ENCODE results near the gene ZKSCAN3. TPM values are rescaled to one million over a fixed set of nuclear protein-coding genes. Genes with fewer than 3 reads are reported as not detected.

Gene ZKSCAN3
- total and polyA plus RNA-seq, 4 experiments from 2014 or later: 2.3 to 12.6 (median 8.3) TPM

- CTCF ChIA-PET (ENCODE audit: partially characterized antibody): no interaction called here
Measured at GRCh38 chr6:28370440-28370839, 20.7 kb downstream of the ZKSCAN3 start.

GRCh38 chr6:28371280-28371679, 21.5 kb downstream of the ZKSCAN3 start:
- no peaks in the 10 kb centered on the region for H3K4me1 ChIP-seq (ENCODE audit: insufficient read depth, low read length)
- no peak overlapping the region for H3K4me3 Mint-ChIP-seq
- peaks cover 10 to 13% of the 10 kb centered on the region in 2 donors for H3K36me3 Mint-ChIP-seq
- H3K27me3 ChIP-seq (ENCODE audit: insufficient read depth, low read length): no peaks in the 10 kb centered on the region
- ChIA-PET POLR2A (ENCODE audit: partially characterized antibody) (no interaction called here), CTCF (ENCODE audit: partially characterized antibody) (no interaction called here)
- no peak overlapping the region for H3K27ac ChIP-seq (ENCODE audit: low read depth, low read length)
- no peak overlapping the region for H3K4me3 ChIP-seq (ENCODE audit: low read length in 2 of 2)
- no peaks in the 10 kb centered on the region for H3K27me3 Mint-ChIP-seq
- intact Hi-C loops (cut with micrococcal nuclease): no loop called here
- no peaks in the 10 kb centered on the region for H3K36me3 ChIP-seq (ENCODE audit: insufficient read depth, low read length)
- DNase-seq: no peak
- no peak overlapping the region for H3K27ac Mint-ChIP-seq
- H3K9me3 ChIP-seq (ENCODE audit: control insufficient read depth in 1 of 2, low read length in 2 of 2): no peaks in the 10 kb centered on the region
- H3K4me1 Mint-ChIP-seq: peaks cover 0 to 3% (median 0%) of the 10 kb centered on the region in 4 donors
- no peaks in the 10 kb centered on the region for H3K9me3 Mint-ChIP-seq

More at GRCh38 chr6:28370440-28370839, 20.7 kb downstream of the ZKSCAN3 start:
- H3K9me3 Mint-ChIP-seq: no peaks in the 10 kb centered on the region
- H3K9me3 ChIP-seq (ENCODE audit: control insufficient read depth in 1 of 2, low read length in 2 of 2): no peaks in the 10 kb centered on the region
- peaks cover 10 to 22% of the 10 kb centered on the region in 2 donors for H3K36me3 Mint-ChIP-seq
- H3K27me3 ChIP-seq (ENCODE audit: insufficient read depth, low read length): no peaks in the 10 kb centered on the region
- peaks cover under 1% of the 10 kb centered on the region for H3K36me3 ChIP-seq (ENCODE audit: insufficient read depth, low read length)
- H3K27me3 Mint-ChIP-seq: no peaks in the 10 kb centered on the region
- no peak overlapping the region for H3K27ac Mint-ChIP-seq
- H3K4me3 ChIP-seq (ENCODE audit: low read length in 2 of 2): no peak overlapping the region
- H3K4me1 Mint-ChIP-seq: peaks cover 0 to 2% (median 0%) of the 10 kb centered on the region in 4 donors
- H3K4me3 Mint-ChIP-seq: no peak overlapping the region
- intact Hi-C loops (cut with micrococcal nuclease): no loop called here
- no peak overlapping the region for H3K27ac ChIP-seq (ENCODE audit: low read depth, low read length)
- no peak for DNase-seq
- H3K4me1 ChIP-seq (ENCODE audit: insufficient read depth, low read length): no peaks in the 10 kb centered on the region
- POLR2A ChIA-PET (ENCODE audit: partially characterized antibody): no interaction called here

- no peaks in the 10 kb centered on the region for H3K27me3 ChIP-seq (ENCODE audit: insufficient read depth, low read length)
- CTCF ChIA-PET (ENCODE audit: partially characterized antibody): interaction anchor here (0.7 kb wide), 1 partner anchor 481 kb away, joined by 3 read pairs; a partner anchor contains a TSS
- H3K9me3 Mint-ChIP-seq: no peaks in the 10 kb centered on the region
- no peak for DNase-seq
- peaks cover 5 to 10% of the 10 kb centered on the region in 2 donors for H3K36me3 Mint-ChIP-seq
- no peak overlapping the region for H3K27ac ChIP-seq (ENCODE audit: low read depth, low read length)
- H3K4me1 Mint-ChIP-seq: peaks cover 0 to 1% (median 0%) of the 10 kb centered on the region in 4 donors
- H3K36me3 ChIP-seq (ENCODE audit: insufficient read depth, low read length): no peaks in the 10 kb centered on the region
- no peaks in the 10 kb centered on the region for H3K27me3 Mint-ChIP-seq
- no peaks in the 10 kb centered on the region for H3K9me3 ChIP-seq (ENCODE audit: control insufficient read depth in 1 of 2, low read length in 2 of 2)
- no peak overlapping the region for H3K4me3 Mint-ChIP-seq
- intact Hi-C loops (cut with micrococcal nuclease): no loop called here
- H3K4me3 ChIP-seq (ENCODE audit: low read length in 2 of 2): no peak overlapping the region
- no peaks in the 10 kb centered on the region for H3K4me1 ChIP-seq (ENCODE audit: insufficient read depth, low read length)
- POLR2A ChIA-PET (ENCODE audit: partially characterized antibody): no interaction called here
- H3K27ac Mint-ChIP-seq: no peak overlapping the region
Measured at GRCh38 chr6:28371706-28372451, 22.1 kb downstream of the ZKSCAN3 start.

DNA sequence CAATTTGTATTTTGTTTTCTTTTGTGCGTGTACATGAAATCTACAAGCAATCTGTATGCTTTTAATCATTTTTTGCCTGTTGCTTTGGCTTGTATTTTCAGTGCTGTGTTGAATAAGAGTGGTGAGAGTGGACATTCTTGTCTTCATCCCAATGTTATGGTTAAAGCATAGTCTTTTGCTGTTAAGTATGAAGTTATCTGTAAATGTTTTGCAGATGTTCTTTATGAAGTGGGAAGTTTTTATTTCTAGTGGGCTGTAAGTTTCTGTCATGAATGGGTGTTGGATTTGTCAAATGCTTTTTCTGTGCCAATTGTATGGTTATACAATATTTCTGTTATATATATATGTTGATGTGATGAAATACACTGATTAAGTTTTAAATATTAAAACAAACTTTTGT, 24.2 kb downstream of the ZKSCAN3 start:
- Histone ChIP-seq H3K4me1 (ENCODE audit: insufficient read depth, low read length) (no peaks in the 10 kb centered on the region), H3K36me3 (ENCODE audit: insufficient read depth, low read length) (no peaks in the 10 kb centered on the region), H3K4me3 (ENCODE audit: low read length in 2 of 2) (no peak overlapping the region), H3K9me3 (ENCODE audit: control insufficient read depth in 1 of 2, low read length in 2 of 2) (no peaks in the 10 kb centered on the region), H3K27me3 (ENCODE audit: insufficient read depth, low read length) (no peaks in the 10 kb centered on the region), H3K27ac (ENCODE audit: low read depth, low read length) (no peak overlapping the region)
- H3K9me3 Mint-ChIP-seq: peaks cover 0 to 5% (median 4%) of the 10 kb centered on the region in 8 donors
- CTCF ChIA-PET (ENCODE audit: partially characterized antibody): no interaction called here
- no peak overlapping the region for H3K4me3 Mint-ChIP-seq
- H3K27me3 Mint-ChIP-seq: no peaks in the 10 kb centered on the region
- POLR2A ChIA-PET (ENCODE audit: partially characterized antibody): no interaction called here
- H3K36me3 Mint-ChIP-seq: peaks cover 8 to 16% of the 10 kb centered on the region in 2 donors
- H3K4me1 Mint-ChIP-seq: peaks cover 0 to 1% (median 0%) of the 10 kb centered on the region in 4 donors
- intact Hi-C loops (cut with micrococcal nuclease): no loop called here
- no peak overlapping the region for H3K27ac Mint-ChIP-seq
- DNase-seq: no peak

DNA sequence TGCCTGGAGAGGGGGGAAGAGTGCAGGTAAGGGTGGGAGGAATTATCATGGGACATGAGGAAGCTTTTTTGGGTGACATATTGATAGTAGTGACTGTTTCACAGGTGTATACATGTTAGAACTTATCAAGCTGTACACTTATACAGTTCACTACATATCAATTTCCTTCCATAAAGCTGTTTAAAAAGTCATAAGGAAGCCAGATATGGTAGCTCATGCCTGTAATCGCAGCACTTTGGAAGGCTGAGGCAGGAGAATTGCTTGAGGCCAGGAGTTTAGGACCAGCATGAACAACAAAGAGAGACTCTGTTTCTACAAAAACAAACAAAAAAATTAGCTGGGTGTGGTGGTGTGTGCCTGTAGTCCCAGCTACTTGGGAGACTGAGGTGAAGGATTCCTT, 28.1 kb downstream of the ZKSCAN3 start:
- peaks cover 0 to 12% (median 9%) of the 10 kb centered on the region in 8 donors for H3K9me3 Mint-ChIP-seq
- DNase-seq: no peak
- ChIA-PET POLR2A (ENCODE audit: partially characterized antibody) (no interaction called here), CTCF (ENCODE audit: partially characterized antibody) (no interaction called here)
- Histone ChIP-seq H3K4me3 (ENCODE audit: low read length in 2 of 2) (no peak overlapping the region), H3K9me3 (ENCODE audit: control insufficient read depth in 1 of 2, low read length in 2 of 2) (peaks cover 0 to 3% of the 10 kb centered on the region in 2 donors), H3K27ac (ENCODE audit: low read depth, low read length) (no peak overlapping the region), H3K27me3 (ENCODE audit: insufficient read depth, low read length) (no peaks in the 10 kb centered on the region), H3K4me1 (ENCODE audit: insufficient read depth, low read length) (no peaks in the 10 kb centered on the region), H3K36me3 (ENCODE audit: insufficient read depth, low read length) (peaks cover 11% of the 10 kb centered on the region)
- no peak overlapping the region for H3K27ac Mint-ChIP-seq
- no peak overlapping the region for H3K4me3 Mint-ChIP-seq
- peaks cover 0 to 1% (median under 1%) of the 10 kb centered on the region in 4 donors for H3K4me1 Mint-ChIP-seq
- peaks cover 37 to 50% of the 10 kb centered on the region in 2 donors for H3K36me3 Mint-ChIP-seq
- intact Hi-C loops (cut with micrococcal nuclease): no loop called here
- H3K27me3 Mint-ChIP-seq: no peaks in the 10 kb centered on the region

DNA sequence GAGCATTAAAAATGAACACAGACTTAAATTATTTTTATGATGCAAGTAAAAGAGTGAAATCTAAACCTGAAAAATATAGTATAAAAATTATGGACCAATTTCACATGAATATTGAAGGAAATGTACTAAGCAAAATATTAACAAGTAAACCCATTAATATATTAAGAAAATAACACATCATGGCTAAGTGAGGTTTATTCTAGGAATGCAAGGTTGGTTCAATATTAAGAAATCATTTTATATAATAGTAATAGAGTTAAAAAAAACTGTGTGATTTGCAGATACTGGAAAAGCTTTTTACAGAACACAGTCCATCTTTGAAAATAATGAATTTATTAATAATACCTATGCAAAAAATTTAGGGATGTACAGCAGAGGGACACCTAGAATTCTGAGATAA, 28.9 kb downstream of the ZKSCAN3 start:
- peaks cover 0 to 3% of the 10 kb centered on the region in 2 donors for H3K9me3 ChIP-seq (ENCODE audit: control insufficient read depth in 1 of 2, low read length in 2 of 2)
- CTCF ChIA-PET (ENCODE audit: partially characterized antibody): no interaction called here
- POLR2A ChIA-PET (ENCODE audit: partially characterized antibody): no interaction called here
- no peak overlapping the region for H3K4me3 Mint-ChIP-seq
- H3K36me3 ChIP-seq (ENCODE audit: insufficient read depth, low read length): peaks cover 11% of the 10 kb centered on the region
- no peak overlapping the region for H3K27ac ChIP-seq (ENCODE audit: low read depth, low read length)
- no peak overlapping the region for H3K4me3 ChIP-seq (ENCODE audit: low read length in 2 of 2)
- DNase-seq: no peak
- no peaks in the 10 kb centered on the region for H3K27me3 Mint-ChIP-seq
- no peaks in the 10 kb centered on the region for H3K4me1 ChIP-seq (ENCODE audit: insufficient read depth, low read length)
- intact Hi-C loops (cut with micrococcal nuclease): no loop called here
- H3K36me3 Mint-ChIP-seq: peaks cover 41 to 54% of the 10 kb centered on the region in 2 donors
- no peaks in the 10 kb centered on the region for H3K27me3 ChIP-seq (ENCODE audit: insufficient read depth, low read length)
- H3K4me1 Mint-ChIP-seq: peaks cover 0 to 5% (median 2%) of the 10 kb centered on the region in 4 donors
- H3K27ac Mint-ChIP-seq: no peak overlapping the region
- H3K9me3 Mint-ChIP-seq: peaks cover 0 to 12% (median 9%) of the 10 kb centered on the region in 8 donors

GRCh38 chr6:28380381-28380780, 30.6 kb downstream of the ZKSCAN3 start:
- DNase-seq: no peak
- Mint-ChIP-seq H3K4me3 (no peak overlapping the region), H3K9me3 (peaks cover 0 to 15% (median 9%) of the 10 kb centered on the region in 8 donors), H3K27me3 (no peaks in the 10 kb centered on the region), H3K36me3 (peaks cover 47 to 67% of the 10 kb centered on the region in 2 donors), H3K27ac (no peak overlapping the region), H3K4me1 (peaks cover 0 to 7% (median 3%) of the 10 kb centered on the region in 4 donors)
- intact Hi-C loops (cut with micrococcal nuclease): no loop called here
- ChIA-PET POLR2A (ENCODE audit: partially characterized antibody) (no interaction called here), CTCF (ENCODE audit: partially characterized antibody) (no interaction called here)
- H3K27ac ChIP-seq (ENCODE audit: low read depth, low read length): no peak overlapping the region
- no peaks in the 10 kb centered on the region for H3K4me1 ChIP-seq (ENCODE audit: insufficient read depth, low read length)
- peaks cover 0 to 3% of the 10 kb centered on the region in 2 donors for H3K9me3 ChIP-seq (ENCODE audit: control insufficient read depth in 1 of 2, low read length in 2 of 2)
- H3K27me3 ChIP-seq (ENCODE audit: insufficient read depth, low read length): no peaks in the 10 kb centered on the region
- H3K4me3 ChIP-seq (ENCODE audit: low read length in 2 of 2): no peak overlapping the region
- H3K36me3 ChIP-seq (ENCODE audit: insufficient read depth, low read length): peaks cover 11% of the 10 kb centered on the region

All from CD4-positive, alpha-beta memory T cell (primary cell).